Neutrophil (primary cell): Measurements from ENCODE around the gene RBM4B.

Experiments
- H3K27ac ChIP-seq: fragments of 200-600 bp; sonication (generic); 2 replicates; pipeline ENCODE4 v1.5.1; 2016; ENCODE audit warnings: mild to moderate bottlenecking, moderate library complexity
- H3K27me3 ChIP-seq: fragments of 200-600 bp; sonication (generic); 2 replicates; pipeline ENCODE4 v1.6.0; 2016; ENCODE audit warnings: mild to moderate bottlenecking
- H3K36me3 ChIP-seq: fragments of 200-600 bp; sonication (generic); 2 replicates; pipeline ENCODE4 v1.5.1; 2017
- H3K4me1 ChIP-seq, 2 experiments: fragments of 200-600 bp in 1 of 2; sonication (generic) in 1 of 2; 1 replicate in 1 of 2; 2 replicates in 1 of 2; pipeline versions ENCODE4 v1.5.1 to v1.6.1; 2013 to 2016; ENCODE audit warnings: low read depth in 1 of 2, low read length in 1 of 2, mild to moderate bottlenecking in 1 of 2, moderate library complexity in 1 of 2; ENCODE audit not compliant: control insufficient read depth in 1 of 2, insufficient read depth in 1 of 2
- H3K4me3 ChIP-seq, 2 experiments: fragments of 200-600 bp in 1 of 2; sonication (generic) in 1 of 2; 1 replicate in 1 of 2; 2 replicates in 1 of 2; pipeline ENCODE4 v1.5.1; 2013 to 2016; ENCODE audit warnings: low read depth in 1 of 2, low read length in 1 of 2, mild to moderate bottlenecking in 1 of 2, moderate library complexity in 1 of 2
- H3K9me3 ChIP-seq: fragments of 200-600 bp; sonication (generic); 2 replicates; pipeline ENCODE4 v1.5.1; 2016
- TF ChIP-seq, protein P1 (sequence below): fragments of 200-600 bp; sonication (generic); IDR thresholded peaks from 2 replicates; pipeline ENCODE4 v1.5.1; 2016; ENCODE audit warnings: antibody characterized with exemption

Gene RBM4B

DNA sequence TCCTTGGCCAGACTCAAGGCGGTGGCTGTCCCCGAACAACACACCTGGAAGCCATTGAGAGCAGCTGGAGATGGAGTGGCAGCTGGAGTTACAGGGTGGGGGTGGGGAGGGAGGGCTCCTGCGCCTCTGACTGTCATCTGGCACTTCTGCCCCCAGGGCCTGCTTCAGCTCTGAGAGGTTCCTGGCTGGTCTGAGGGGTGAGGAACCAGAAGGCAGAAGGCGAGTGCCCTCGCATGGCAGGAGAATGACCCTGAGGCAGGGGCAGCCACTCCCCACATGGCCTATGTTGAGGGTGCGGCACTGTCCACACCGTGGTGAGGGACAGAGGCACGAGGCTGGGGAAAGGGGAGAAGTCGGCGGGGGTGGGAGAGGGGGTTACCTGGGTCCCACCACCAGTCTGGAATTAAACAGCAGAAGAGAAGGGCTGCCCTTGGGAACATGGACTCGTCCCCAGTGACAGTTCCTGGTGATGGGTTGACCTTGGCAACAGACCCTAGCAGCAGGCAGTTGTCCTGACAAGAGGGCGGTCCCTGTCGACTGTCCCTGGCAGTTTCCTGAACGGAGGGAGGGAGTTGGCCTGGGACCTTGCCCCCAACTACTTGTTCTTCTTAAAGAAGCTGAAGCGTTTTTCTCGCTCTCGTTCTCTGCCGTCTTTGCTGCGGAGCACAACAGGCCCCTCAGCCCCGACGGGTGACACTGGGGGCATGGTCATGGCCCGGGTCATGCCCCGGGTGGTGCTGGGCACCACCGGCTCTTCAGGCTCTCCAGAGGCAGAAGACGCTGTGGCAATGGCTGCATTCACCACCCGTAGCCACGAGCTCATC lies 7.8 kb upstream of the RBM4B start:
- Histone ChIP-seq H3K27ac (no peak overlapping the region), H3K9me3 (no peaks in the 10 kb centered on the region), H3K4me3 (no peak overlapping the region), H3K36me3 (no peaks in the 10 kb centered on the region), H3K4me1 (no peaks in the 10 kb centered on the region), H3K27me3 (no peaks in the 10 kb centered on the region)
- TF ChIP-seq, protein P1, sequence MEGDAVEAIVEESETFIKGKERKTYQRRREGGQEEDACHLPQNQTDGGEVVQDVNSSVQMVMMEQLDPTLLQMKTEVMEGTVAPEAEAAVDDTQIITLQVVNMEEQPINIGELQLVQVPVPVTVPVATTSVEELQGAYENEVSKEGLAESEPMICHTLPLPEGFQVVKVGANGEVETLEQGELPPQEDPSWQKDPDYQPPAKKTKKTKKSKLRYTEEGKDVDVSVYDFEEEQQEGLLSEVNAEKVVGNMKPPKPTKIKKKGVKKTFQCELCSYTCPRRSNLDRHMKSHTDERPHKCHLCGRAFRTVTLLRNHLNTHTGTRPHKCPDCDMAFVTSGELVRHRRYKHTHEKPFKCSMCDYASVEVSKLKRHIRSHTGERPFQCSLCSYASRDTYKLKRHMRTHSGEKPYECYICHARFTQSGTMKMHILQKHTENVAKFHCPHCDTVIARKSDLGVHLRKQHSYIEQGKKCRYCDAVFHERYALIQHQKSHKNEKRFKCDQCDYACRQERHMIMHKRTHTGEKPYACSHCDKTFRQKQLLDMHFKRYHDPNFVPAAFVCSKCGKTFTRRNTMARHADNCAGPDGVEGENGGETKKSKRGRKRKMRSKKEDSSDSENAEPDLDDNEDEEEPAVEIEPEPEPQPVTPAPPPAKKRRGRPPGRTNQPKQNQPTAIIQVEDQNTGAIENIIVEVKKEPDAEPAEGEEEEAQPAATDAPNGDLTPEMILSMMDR: no peak

DNA sequence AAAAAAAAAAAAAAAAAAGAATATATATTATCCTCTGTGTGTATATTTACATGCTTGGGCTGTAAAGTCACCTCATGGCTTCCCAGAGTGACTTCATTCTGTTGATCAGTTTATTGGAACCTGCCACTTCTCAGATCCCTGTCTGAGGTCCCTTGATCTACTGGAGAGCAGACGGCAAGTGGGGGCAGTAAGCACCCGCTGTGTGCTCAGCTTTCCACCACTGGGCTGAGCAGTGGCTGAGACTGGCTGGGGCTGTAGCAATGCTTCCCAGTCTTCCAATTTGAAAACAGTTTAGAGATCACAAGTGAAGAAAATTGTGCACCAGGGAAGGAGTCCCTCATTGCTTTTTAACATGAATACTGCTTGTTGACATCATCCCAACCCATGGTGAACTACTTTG lies 6.9 kb upstream of the RBM4B start:
- no peak overlapping the region for H3K4me3 ChIP-seq
- no peaks in the 10 kb centered on the region for H3K9me3 ChIP-seq
- H3K27me3 ChIP-seq: no peaks in the 10 kb centered on the region
- TF ChIP-seq, protein P1: no peak
- H3K27ac ChIP-seq: no peak overlapping the region
- no peaks in the 10 kb centered on the region for H3K36me3 ChIP-seq
- no peaks in the 10 kb centered on the region for H3K4me1 ChIP-seq

DNA sequence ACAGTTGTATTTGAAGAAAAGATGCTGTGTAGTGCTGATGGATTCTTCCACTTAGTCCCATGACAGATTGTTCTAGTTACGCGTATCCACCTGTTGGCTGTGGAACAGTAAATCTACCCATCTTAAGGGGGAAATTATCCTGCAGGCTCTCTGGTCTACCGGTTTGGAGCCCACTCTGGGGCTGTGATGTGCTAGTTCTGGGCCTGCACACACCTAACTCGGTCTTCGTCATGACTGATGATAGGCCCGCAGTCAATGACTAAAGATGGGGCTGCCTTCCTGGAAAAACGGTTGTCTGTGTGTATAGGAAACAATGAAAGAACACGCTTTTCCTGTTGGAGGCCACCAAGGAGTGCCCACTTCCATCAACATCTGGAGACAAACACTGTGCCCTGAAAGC lies 6.2 kb upstream of the RBM4B start:
- Histone ChIP-seq H3K4me1 (no peaks in the 10 kb centered on the region), H3K36me3 (no peaks in the 10 kb centered on the region), H3K27me3 (no peaks in the 10 kb centered on the region), H3K27ac (no peak overlapping the region), H3K4me3 (no peak overlapping the region), H3K9me3 (no peaks in the 10 kb centered on the region)
- TF ChIP-seq, protein P1: no peak

- Histone ChIP-seq H3K4me3 (no peak overlapping the region), H3K27me3 (no peaks in the 10 kb centered on the region), H3K27ac (no peak overlapping the region), H3K4me1 (peaks cover 19% of the 10 kb centered on the region in 2 experiments), H3K36me3 (no peaks in the 10 kb centered on the region), H3K9me3 (no peaks in the 10 kb centered on the region)
- TF ChIP-seq, protein P1: no peak
Observed at GRCh38 chr11:66680966-66681645, 3.4 kb upstream of the RBM4B start.

GRCh38 chr11:66676931-66677598 lies 622 bp downstream of the RBM4B start:
- H3K4me1 ChIP-seq: peaks cover 26 to 28% of the 10 kb centered on the region in 2 experiments
- no peaks in the 10 kb centered on the region for H3K36me3 ChIP-seq
- H3K9me3 ChIP-seq: no peaks in the 10 kb centered on the region
- TF ChIP-seq, protein P1: no peak
- H3K4me3 ChIP-seq: peak overlapping the region; percentile 92 to 94
- peak overlapping the region; percentile 90 for H3K27ac ChIP-seq
- H3K27me3 ChIP-seq: no peaks in the 10 kb centered on the region
